KMS-11 (cell line): ENCODE data around the gene KLF2.

Experiments used
- H2AFZ ChIP-seq: fragments of 200-600 bp; sonication (generic); 2 replicates; pipeline ENCODE4 v1.6.1; 2016; ENCODE audit warnings: antibody characterized with exemption, mixed run types, low read depth
- H3K27ac ChIP-seq: fragments of 200-600 bp; sonication (generic); 2 replicates; pipeline ENCODE4 v1.6.1; 2016; ENCODE audit warnings: mild to moderate bottlenecking, mixed run types
- H3K27me3 ChIP-seq: fragments of 200-600 bp; sonication (generic); 2 replicates; pipeline ENCODE4 v1.6.1; 2017; ENCODE audit warnings: mild to moderate bottlenecking, low read depth, mixed run types, moderate library complexity; ENCODE audit not compliant: insufficient read depth
- H3K36me3 ChIP-seq: fragments of 200-600 bp; sonication (generic); 2 replicates; pipeline ENCODE4 v1.6.1; 2017; ENCODE audit warnings: mild to moderate bottlenecking, mixed run types; ENCODE audit not compliant: insufficient read depth
- H3K4me1 ChIP-seq: fragments of 200-600 bp; sonication (generic); 2 replicates; pipeline ENCODE4 v1.6.1; 2016; ENCODE audit warnings: mild to moderate bottlenecking, low read depth, mixed run types; ENCODE audit not compliant: poor library complexity, severe bottlenecking
- H3K4me2 ChIP-seq: fragments of 200-600 bp; sonication (generic); 2 replicates; pipeline ENCODE4 v1.7.0; 2016; ENCODE audit warnings: mild to moderate bottlenecking, mixed run types
- H3K4me3 ChIP-seq: fragments of 200-600 bp; sonication (generic); IDR thresholded peaks from 2 replicates; pipeline ENCODE4 v1.6.1; 2017; ENCODE audit warnings: low read depth, low read length, mixed read lengths; ENCODE audit not compliant: insufficient read depth
- H3K79me2 ChIP-seq: fragments of 200-600 bp; sonication (generic); 2 replicates; pipeline ENCODE4 v1.6.1; 2016; ENCODE audit warnings: low read depth, mixed run types; ENCODE audit not compliant: insufficient read depth
- H3K9ac ChIP-seq: fragments of 200-600 bp; sonication (generic); 2 replicates; pipeline ENCODE4 v1.6.1; 2016; ENCODE audit warnings: mild to moderate bottlenecking, mixed run types
- H4K20me1 ChIP-seq: fragments of 200-600 bp; sonication (generic); 2 replicates; pipeline ENCODE4 v1.6.1; 2016; ENCODE audit warnings: mild to moderate bottlenecking, mixed run types; ENCODE audit not compliant: insufficient read depth
- CTCF ChIP-seq: fragments of 200-600 bp; sonication (generic); conservative IDR thresholded peaks from 2 replicates; pipeline ENCODE4 v1.6.1; 2017; ENCODE audit warnings: low read depth, mild to moderate bottlenecking, antibody characterized with exemption, low read length, moderate library complexity, mixed read lengths

The KLF2 gene

GRCh38 chr19:16373079-16373478 lies 48.5 kb downstream of the KLF2 start:
- Histone ChIP-seq H3K4me2 (peak overlapping the region; percentile 92), H3K9ac (peak overlapping the region; percentile 14; the same call in 1 of the 2 replicates), H3K79me2 (no peaks in the 10 kb centered on the region), H4K20me1 (no peaks in the 10 kb centered on the region), H3K4me3 (no peak overlapping the region), H3K27ac (peak overlapping the region; percentile 78; the same call in 1 of the 2 replicates), H3K36me3 (no peaks in the 10 kb centered on the region), H3K27me3 (no peaks in the 10 kb centered on the region), H3K4me1 (peaks cover 65% of the 10 kb centered on the region), H2AFZ (no peak overlapping the region)
- no peak for TF ChIP-seq CTCF

- H3K4me1 ChIP-seq: peaks cover 60% of the 10 kb centered on the region
- H3K79me2 ChIP-seq: no peaks in the 10 kb centered on the region
- H3K9ac ChIP-seq: no peak overlapping the region
- H3K27me3 ChIP-seq: no peaks in the 10 kb centered on the region
- no peak overlapping the region for H3K4me3 ChIP-seq
- no peaks in the 10 kb centered on the region for H3K36me3 ChIP-seq
- no peak overlapping the region for H2AFZ ChIP-seq
- TF ChIP-seq CTCF: no peak
- H4K20me1 ChIP-seq: no peaks in the 10 kb centered on the region
- H3K27ac ChIP-seq: peak overlapping the region; percentile 78; the same call in 1 of the 2 replicates
- H3K4me2 ChIP-seq: peak overlapping the region; percentile 92; the same call in 1 of the 2 replicates
Measured at GRCh38 chr19:16373532-16373931, 48.9 kb downstream of the KLF2 start.

- H3K4me3 ChIP-seq: no peak overlapping the region
Measured at GRCh38 chr19:16373989-16374388, 49.4 kb downstream of the KLF2 start.

GRCh38 chr19:16374436-16374835 lies 49.8 kb downstream of the KLF2 start:
- Histone ChIP-seq H3K4me3 (no peak overlapping the region), H3K79me2 (no peaks in the 10 kb centered on the region), H4K20me1 (no peaks in the 10 kb centered on the region), H3K27me3 (no peaks in the 10 kb centered on the region), H3K9ac (no peak overlapping the region), H3K4me1 (peaks cover 51% of the 10 kb centered on the region), H3K27ac (no peak overlapping the region), H2AFZ (no peak overlapping the region), H3K4me2 (no peak overlapping the region), H3K36me3 (no peaks in the 10 kb centered on the region)
- TF ChIP-seq CTCF: no peak

More at GRCh38 chr19:16373989-16374388, 49.4 kb downstream of the KLF2 start:
- Histone ChIP-seq H3K79me2 (no peaks in the 10 kb centered on the region), H3K4me2 (peak overlapping the region; percentile 92; the same call in 1 of the 2 replicates), H3K4me1 (peaks cover 56% of the 10 kb centered on the region), H2AFZ (no peak overlapping the region), H3K27me3 (no peaks in the 10 kb centered on the region), H3K36me3 (no peaks in the 10 kb centered on the region), H3K27ac (no peak overlapping the region), H3K9ac (no peak overlapping the region), H4K20me1 (no peaks in the 10 kb centered on the region)
- no peak for TF ChIP-seq CTCF
